ENCODE results near the gene IPO5.

DNA sequence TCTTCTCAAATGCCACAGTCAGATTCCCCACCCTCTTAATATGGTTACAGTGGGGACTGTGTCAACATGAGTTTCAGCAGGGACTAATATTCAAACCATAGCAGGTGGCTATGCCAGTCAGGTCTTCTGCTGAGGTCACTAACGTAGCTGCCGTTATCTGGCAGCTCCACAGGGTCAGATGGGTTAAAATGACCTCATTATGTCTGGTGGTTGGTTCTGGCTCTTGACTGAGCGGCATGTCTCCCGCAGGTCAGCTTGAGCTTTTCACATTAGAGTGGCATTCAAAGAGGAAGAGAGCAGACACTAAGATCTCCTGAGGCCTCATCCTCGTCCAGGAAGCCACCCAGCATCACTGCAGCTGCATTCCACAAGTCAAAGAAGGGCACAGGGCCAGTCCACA lies 21.4 kb upstream of the IPO5 start:
- TF ChIP-seq, protein P1, sequence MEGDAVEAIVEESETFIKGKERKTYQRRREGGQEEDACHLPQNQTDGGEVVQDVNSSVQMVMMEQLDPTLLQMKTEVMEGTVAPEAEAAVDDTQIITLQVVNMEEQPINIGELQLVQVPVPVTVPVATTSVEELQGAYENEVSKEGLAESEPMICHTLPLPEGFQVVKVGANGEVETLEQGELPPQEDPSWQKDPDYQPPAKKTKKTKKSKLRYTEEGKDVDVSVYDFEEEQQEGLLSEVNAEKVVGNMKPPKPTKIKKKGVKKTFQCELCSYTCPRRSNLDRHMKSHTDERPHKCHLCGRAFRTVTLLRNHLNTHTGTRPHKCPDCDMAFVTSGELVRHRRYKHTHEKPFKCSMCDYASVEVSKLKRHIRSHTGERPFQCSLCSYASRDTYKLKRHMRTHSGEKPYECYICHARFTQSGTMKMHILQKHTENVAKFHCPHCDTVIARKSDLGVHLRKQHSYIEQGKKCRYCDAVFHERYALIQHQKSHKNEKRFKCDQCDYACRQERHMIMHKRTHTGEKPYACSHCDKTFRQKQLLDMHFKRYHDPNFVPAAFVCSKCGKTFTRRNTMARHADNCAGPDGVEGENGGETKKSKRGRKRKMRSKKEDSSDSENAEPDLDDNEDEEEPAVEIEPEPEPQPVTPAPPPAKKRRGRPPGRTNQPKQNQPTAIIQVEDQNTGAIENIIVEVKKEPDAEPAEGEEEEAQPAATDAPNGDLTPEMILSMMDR (IDR thresholded peaks at IDR 0.05 in 8 of 11, conservative IDR thresholded peaks at IDR 0.05 in 3 of 11): no peak
- TF ChIP-seq POLR2A (IDR thresholded peaks at IDR 0.05) (no peak), POLR2AphosphoS5 (IDR thresholded peaks at IDR 0.05) (no peak)
